H1 (cell line): ENCODE data around the gene SATB2. TPM values are rescaled to one million over a fixed set of nuclear protein-coding genes. Genes with fewer than 3 reads are reported as not detected.

Experiments
- CBX8 ChIP-seq: fragments of 300-800, 300-1000 bp; sonication (generic); IDR thresholded peaks from 2 replicates; pipeline ENCODE4 v1.7.1; 2016; ENCODE audit warnings: low read depth, low read length, borderline replicate concordance
- CEBPB ChIP-seq: IDR thresholded peaks from 2 replicates; pipeline ENCODE4 v1.6.1; 2012; ENCODE audit warnings: low read depth, low read length
- NRF1 ChIP-seq: IDR thresholded peaks from 2 replicates; pipeline ENCODE4 v1.6.1; 2011; ENCODE audit warnings: mild to moderate bottlenecking, low read depth, low read length, improper control_type of control experiment
- USF2 ChIP-seq: IDR thresholded peaks from 2 replicates; pipeline ENCODE4 v1.6.1; 2011; ENCODE audit warnings: low read length, improper control_type of control experiment
- polyA plus RNA-seq, 7 experiments: library from polyadenylated mRNA; depleted of rRNA in 3 of 7; stranded (reverse) in 5 of 7; unstranded in 2 of 7; fragments of >200 nt in 5 of 7; fragments of 200-250 nt in 2 of 7; gene quantifications; 1 replicate in 5 of 7; 2 replicates in 1 of 7; 4 replicates in 1 of 7; pipeline versions ENCODE4 v1.2.1 to v1.2.3, GENCODE V29; 2011 to 2013; ENCODE audit warnings: missing spikeins in 2 of 7, mixed read lengths in 2 of 7
- total RNA-seq: library from RNA; stranded (reverse); fragmentation: NEBNext Ultra II Directional; extraction: Animal tissue kit (Norgen Biotek cat#: 25700); gene quantifications from 2 replicates; pipeline ENCODE4 v1.2.1, GENCODE V29; 2021

SATB2 gene
- total and polyA plus RNA-seq, 2 of the 8 experiments (the other 6 are each of a cell fraction or from before 2014, with no cell fraction given) = 1.3 to 5.7 TPM

GRCh38 chr2:199325881-199326280 is 131.9 kb downstream of the SATB2 start (continued):
- no peak for TF ChIP-seq NRF1
- no peak for TF ChIP-seq CEBPB
- TF ChIP-seq USF2 = no peak
- TF ChIP-seq CBX8 = no peak
